ENCODE measurements around the gene BABAM2. TPM values are rescaled to one million over a fixed set of nuclear protein-coding genes. Genes with fewer than 3 reads are reported as not detected.

Gene BABAM2
- total RNA-seq, 4 donors from 2014 or later = 24.3 to 46.1 (median 44.5) TPM

DNA sequence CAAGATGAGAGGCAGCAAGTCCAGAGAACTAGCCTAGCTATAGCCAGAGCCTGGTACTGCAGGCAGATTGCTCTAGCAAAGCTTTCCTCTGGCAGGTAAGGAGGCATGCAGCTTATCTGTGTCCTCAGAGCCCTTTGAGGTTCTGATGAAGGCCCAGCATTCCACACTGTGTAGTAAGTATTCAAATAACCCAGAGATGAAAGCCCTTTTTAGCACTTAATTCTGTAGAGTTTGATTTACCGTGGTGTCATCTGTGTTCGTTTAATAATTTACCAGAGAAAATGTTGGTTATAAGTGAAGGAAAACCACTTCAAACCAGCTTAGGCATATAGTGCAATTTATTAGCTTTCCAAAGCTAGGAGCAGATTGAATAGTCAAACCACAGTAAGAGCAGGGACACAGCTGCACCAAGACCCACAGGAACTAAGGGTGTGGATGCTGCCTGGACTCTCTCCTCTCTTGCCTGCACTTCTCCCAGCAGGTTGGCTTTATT, 226.6 kb downstream of the BABAM2 start:
- Histone ChIP-seq H3K4me1 (no peaks in the 10 kb centered on the region), H3K27me3 (no peaks in the 10 kb centered on the region), H3K36me3 (no peaks in the 10 kb centered on the region), H3K9me3 (no peaks in the 10 kb centered on the region), H3K27ac (no peak overlapping the region), H3K4me3 (no peak overlapping the region)
- no peak for TF ChIP-seq POLR2A (IDR thresholded peaks at IDR 0.05)
- TF ChIP-seq, protein P1, sequence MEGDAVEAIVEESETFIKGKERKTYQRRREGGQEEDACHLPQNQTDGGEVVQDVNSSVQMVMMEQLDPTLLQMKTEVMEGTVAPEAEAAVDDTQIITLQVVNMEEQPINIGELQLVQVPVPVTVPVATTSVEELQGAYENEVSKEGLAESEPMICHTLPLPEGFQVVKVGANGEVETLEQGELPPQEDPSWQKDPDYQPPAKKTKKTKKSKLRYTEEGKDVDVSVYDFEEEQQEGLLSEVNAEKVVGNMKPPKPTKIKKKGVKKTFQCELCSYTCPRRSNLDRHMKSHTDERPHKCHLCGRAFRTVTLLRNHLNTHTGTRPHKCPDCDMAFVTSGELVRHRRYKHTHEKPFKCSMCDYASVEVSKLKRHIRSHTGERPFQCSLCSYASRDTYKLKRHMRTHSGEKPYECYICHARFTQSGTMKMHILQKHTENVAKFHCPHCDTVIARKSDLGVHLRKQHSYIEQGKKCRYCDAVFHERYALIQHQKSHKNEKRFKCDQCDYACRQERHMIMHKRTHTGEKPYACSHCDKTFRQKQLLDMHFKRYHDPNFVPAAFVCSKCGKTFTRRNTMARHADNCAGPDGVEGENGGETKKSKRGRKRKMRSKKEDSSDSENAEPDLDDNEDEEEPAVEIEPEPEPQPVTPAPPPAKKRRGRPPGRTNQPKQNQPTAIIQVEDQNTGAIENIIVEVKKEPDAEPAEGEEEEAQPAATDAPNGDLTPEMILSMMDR (IDR thresholded peaks at IDR 0.05) = no peak
- no peak for TF ChIP-seq EP300 (IDR thresholded peaks at IDR 0.05)
- no peak for DNase-seq (ENCODE audit: low spot score in 2 of 2)
- 90 to 98% methylated on average over 2 of the region's 2 CpGs for WGBS, 2 donors

DNA sequence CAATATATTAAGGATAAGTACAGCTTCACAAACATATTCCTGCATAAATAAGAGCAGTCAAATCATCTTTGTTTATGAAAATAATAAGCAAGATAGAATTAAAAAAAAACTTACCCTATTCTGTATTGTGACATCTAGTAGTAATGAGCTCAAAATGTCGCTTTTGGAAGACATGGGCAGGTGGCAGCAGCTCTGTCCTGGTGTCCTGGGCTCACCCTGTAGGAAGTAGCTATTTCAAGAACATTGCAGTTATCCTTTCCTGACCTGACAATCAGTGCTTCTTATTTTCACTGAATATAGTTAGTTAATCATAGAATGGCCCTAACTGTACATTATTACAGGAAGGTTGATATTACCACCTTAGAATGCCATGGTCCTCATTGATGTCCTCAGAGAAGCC, 229.1 kb downstream of the BABAM2 start:
- 84 to 100% methylated on average over 1 of the region's 1 CpG for WGBS, 2 donors
- no peak for DNase-seq (ENCODE audit: low spot score in 2 of 2)

DNA sequence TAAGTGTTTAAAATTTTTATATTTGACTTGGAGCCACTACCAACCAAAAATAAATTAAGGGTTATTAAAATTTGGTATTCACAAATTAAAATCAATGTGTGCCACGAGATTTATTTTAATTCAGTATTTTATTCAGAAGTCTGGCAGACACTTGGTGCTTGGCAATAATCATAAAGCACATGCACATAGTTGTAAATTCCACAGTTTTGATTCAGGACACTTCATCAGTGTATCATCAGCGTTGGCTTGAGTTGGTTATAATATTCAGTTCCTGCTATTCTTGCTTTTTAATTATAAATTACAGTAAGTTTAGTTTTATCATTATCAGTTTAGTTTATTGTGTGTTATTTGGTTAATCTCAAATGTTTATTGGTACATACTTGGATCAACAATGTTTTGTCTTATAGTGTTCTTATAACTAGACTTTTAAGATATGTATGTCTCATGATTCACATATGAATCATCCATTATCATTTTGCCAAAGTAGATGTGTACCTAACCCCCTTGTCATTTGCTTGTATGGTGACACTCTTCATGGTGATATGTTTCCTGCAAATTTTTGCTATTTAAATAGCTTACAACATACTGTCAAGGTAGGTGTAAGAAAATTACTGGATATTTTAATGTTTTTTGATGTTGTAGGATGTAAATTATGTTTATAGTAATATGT, 237.9 kb downstream of the BABAM2 start:
- Histone ChIP-seq H3K27me3 (no peaks in the 10 kb centered on the region), H3K4me3 (no peak overlapping the region), H3K9me3 (no peaks in the 10 kb centered on the region), H3K27ac (no peak overlapping the region), H3K36me3 (no peaks in the 10 kb centered on the region), H3K4me1 (no peaks in the 10 kb centered on the region)
- TF ChIP-seq POLR2A (IDR thresholded peaks at IDR 0.05) (no peak), EP300 (IDR thresholded peaks at IDR 0.05) (no peak)
- TF ChIP-seq, protein P1 (IDR thresholded peaks at IDR 0.05) = no peak
- WGBS, 2 donors = 69 to 74% methylated on average over 2 of the region's 2 CpGs
- no peak for DNase-seq (ENCODE audit: low spot score in 2 of 2)

More for the DNA sequence above, 229.1 kb downstream of the BABAM2 start:
- Histone ChIP-seq H3K27me3 (no peaks in the 10 kb centered on the region), H3K36me3 (no peaks in the 10 kb centered on the region), H3K27ac (no peak overlapping the region), H3K9me3 (no peaks in the 10 kb centered on the region), H3K4me3 (no peak overlapping the region), H3K4me1 (no peaks in the 10 kb centered on the region)
- TF ChIP-seq, protein P1 (IDR thresholded peaks at IDR 0.05) = no peak
- TF ChIP-seq EP300 (IDR thresholded peaks at IDR 0.05) (no peak), POLR2A (IDR thresholded peaks at IDR 0.05) (no peak)

DNA sequence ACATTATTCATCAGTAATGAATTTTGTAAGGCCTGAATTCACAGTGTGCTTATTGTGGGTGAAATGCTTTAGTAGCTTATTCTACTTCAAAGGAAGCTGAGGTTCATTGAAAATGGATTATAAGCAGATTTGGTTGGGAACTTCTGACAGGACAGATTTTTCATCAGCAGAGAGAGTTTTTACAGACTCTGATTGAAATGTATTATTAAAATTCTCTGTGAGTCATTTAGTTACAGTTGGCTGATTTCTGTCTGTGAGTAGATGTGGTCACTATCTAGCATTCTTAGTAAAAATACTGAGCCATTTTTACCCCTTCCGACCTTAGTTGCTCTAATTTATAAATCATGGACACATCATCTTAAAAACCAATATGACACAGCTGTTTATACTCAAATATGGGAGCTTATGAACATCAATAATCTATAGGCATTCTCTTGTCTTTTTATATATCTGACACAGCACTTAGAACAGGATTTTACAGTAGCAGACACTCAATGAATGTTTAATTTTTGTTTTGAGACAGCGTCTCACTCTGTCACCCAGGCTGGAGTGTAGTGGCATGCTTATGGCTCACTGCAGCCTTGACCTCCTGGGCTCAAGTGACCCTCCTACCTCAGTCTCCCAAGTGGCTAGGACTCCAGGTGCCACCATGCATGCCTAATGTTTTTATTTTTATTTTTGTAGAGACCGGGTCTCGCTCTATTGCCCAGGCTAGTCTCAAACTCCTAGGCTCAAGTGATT, 239.6 kb downstream of the BABAM2 start:
- TF ChIP-seq POLR2A (IDR thresholded peaks at IDR 0.05) (no peak), EP300 (IDR thresholded peaks at IDR 0.05) (no peak)
- TF ChIP-seq, protein P1 (IDR thresholded peaks at IDR 0.05) = no peak
- WGBS, 2 donors = 81 to 86% methylated on average over 4 of the region's 4 CpGs
- Histone ChIP-seq H3K27ac (no peak overlapping the region), H3K36me3 (no peaks in the 10 kb centered on the region), H3K27me3 (no peaks in the 10 kb centered on the region), H3K4me1 (peaks cover 0 to 11% (median 5%) of the 10 kb centered on the region in 4 donors), H3K4me3 (no peak overlapping the region), H3K9me3 (no peaks in the 10 kb centered on the region)
- DNase-seq (ENCODE audit: low spot score in 2 of 2) = no peak

DNA sequence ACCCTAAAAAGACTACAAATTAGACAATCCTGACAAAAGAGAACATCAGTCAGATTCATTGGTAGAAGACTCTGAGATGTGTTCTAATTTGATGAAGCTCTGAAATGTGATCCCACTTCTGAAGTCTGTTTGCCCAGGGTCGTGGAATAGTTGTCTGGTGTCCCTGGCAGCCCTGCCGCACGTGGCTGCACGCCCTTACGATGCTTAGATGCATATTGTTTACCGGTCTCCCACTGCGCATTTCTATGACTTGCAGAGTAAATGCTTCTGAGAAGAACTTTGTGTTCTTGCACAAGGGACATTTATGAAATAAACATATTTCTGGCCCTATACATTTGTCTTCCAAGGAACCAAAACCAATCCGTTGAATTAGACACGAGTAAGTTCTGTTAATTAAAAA, 243.2 kb downstream of the BABAM2 start:
- Histone ChIP-seq H3K9me3 (no peaks in the 10 kb centered on the region), H3K27ac (no peak overlapping the region), H3K27me3 (no peaks in the 10 kb centered on the region), H3K4me3 (no peak overlapping the region), H3K4me1 (peaks cover 0 to 44% (median 15%) of the 10 kb centered on the region in 4 donors), H3K36me3 (no peaks in the 10 kb centered on the region)
- WGBS, 2 donors = 86 to 89% methylated on average over 9 of the region's 9 CpGs
- DNase-seq (ENCODE audit: low spot score in 2 of 2) = no peak
- TF ChIP-seq, protein P1 (IDR thresholded peaks at IDR 0.05) = no peak
- no peak for TF ChIP-seq EP300 (IDR thresholded peaks at IDR 0.05)
- TF ChIP-seq POLR2A (IDR thresholded peaks at IDR 0.05) = no peak
